Kidney (tissue), 14 donors: ENCODE results near the gene RNF145. TPM values are rescaled to one million over a fixed set of nuclear protein-coding genes. Genes with fewer than 3 reads are reported as not detected.
"Not testable (repeated sequence)": the region's sequence is repeated elsewhere in the genome, so short reads cannot be mapped to it uniquely, and the experiment has no call there.

ENCODE experiments used
- DNase-seq, 5 donors: peaks; one replicate each; pipeline ENCODE4 v3.0.0-alpha.2; 2013 to 2020
- FAIRE-seq: peaks from 2 replicates; lab custom pipeline; 2012; peaks lifted over from hg19 to GRCh38; lab: Jason Lieb, UNC
- H3K27ac ChIP-seq, 2 donors: one replicate each; pipeline ENCODE4 v1.7.0; 2013; ENCODE audit warnings: low read depth in 2 of 2, low read length in 2 of 2, inconsistent platforms in 1 of 2
- H3K27me3 ChIP-seq: one replicate; pipeline ENCODE4 v1.7.1; 2013; ENCODE audit warnings: low read length, inconsistent platforms; ENCODE audit not compliant: control insufficient read depth, insufficient read depth
- H3K36me3 ChIP-seq, 3 donors: one replicate each; pipeline versions ENCODE4 v1.7.0 to v1.7.1; 2013; ENCODE audit warnings: low read length in 3 of 3, control low read depth in 1 of 3, inconsistent platforms in 1 of 3; ENCODE audit not compliant: insufficient read depth in 3 of 3, control insufficient read depth in 2 of 3
- H3K4me1 ChIP-seq, 3 donors: one replicate each; pipeline versions ENCODE4 v1.7.0 to v1.7.1; 2013; ENCODE audit warnings: low read length in 3 of 3, inconsistent platforms in 1 of 3, low read depth in 1 of 3; ENCODE audit not compliant: control insufficient read depth in 2 of 3, insufficient read depth in 2 of 3
- H3K4me3 ChIP-seq, 3 donors: one replicate each; pipeline versions ENCODE4 v1.7.0 to v1.8.1; 2013; ENCODE audit warnings: low read length in 3 of 3, control low read depth in 1 of 3, inconsistent platforms in 1 of 3
- H3K9ac ChIP-seq, 3 donors: one replicate each; pipeline versions ENCODE4 v1.7.0 to v1.7.1; 2013; ENCODE audit warnings: low read length in 3 of 3, control low read depth in 1 of 3, inconsistent platforms in 1 of 3
- H3K9me3 ChIP-seq, 3 donors: one replicate each; pipeline versions ENCODE4 v1.7.0 to v1.7.1; 2013; ENCODE audit warnings: low read length in 3 of 3, control low read depth in 1 of 3, inconsistent platforms in 1 of 3; ENCODE audit not compliant: control insufficient read depth in 2 of 3, insufficient read depth in 1 of 3
- CTCF ChIP-seq: IDR thresholded peaks from 3 replicates; pipeline ENCODE4 v1.5.1; 2012; ENCODE audit warnings: mild to moderate bottlenecking, moderate library complexity, borderline replicate concordance; ENCODE audit not compliant: insufficient read depth; ENCODE audit errors: extremely low read depth
- intact Hi-C: fragments of 100-400 bp; cut with DNase I; formaldehyde crosslinking; loops from one replicate; pipeline ENCODE4 v1.11.1; 2022
- polyA plus RNA-seq: library from polyadenylated mRNA; stranded (reverse); fragments of 350-450 nt; fragmentation: Illumina TruSeq; extraction: RNeasy Lipid Tissue Mini Kit (QIAGEN cat#74804); gene quantifications from one replicate; pipeline ENCODE4 v1.2.3, GENCODE V29; 2014; ENCODE audit warnings: low read depth, low replicate concordance; ENCODE audit not compliant: insufficient read depth
- total RNA-seq: library from RNA; stranded (reverse); fragmentation: NEBNext Ultra II Directional; extraction: Animal tissue kit (Norgen Biotek cat#: 25700); gene quantifications from one replicate; pipeline ENCODE4 v1.2.1, GENCODE V29; 2021
- donor health status: control.
- donor health status: control.
- donor health status: control.
- donor health status: control.
- donor health status: control.
- donor health status: DM: yes; HTN: yes; CAD: no.
- donor health status: Normal renal cell carcinoma (clear cell type).

RNF145 gene
- total and polyA plus RNA-seq, 2 donors from 2014 or later: 29.6 to 66.5 TPM

- intact Hi-C loops, FAIRE-seq, H3K4me1 ChIP-seq, H3K27ac ChIP-seq, H3K27me3 ChIP-seq, H3K9ac ChIP-seq, H3K9me3 ChIP-seq, H3K36me3 ChIP-seq, H3K4me3 ChIP-seq: not testable (repeated sequence)
- DNase-seq: peak in 1 of 5 donors; percentile 56
Observed at GRCh38 chr5:159118958-159119659, 90.2 kb downstream of the RNF145 start.

- no peak overlapping the region for H3K4me3 ChIP-seq
- H3K27ac ChIP-seq: no peak overlapping the region
- no peak for DNase-seq
- no peaks in the 10 kb centered on the region for H3K4me1 ChIP-seq
- intact Hi-C loops: no loop called here
- FAIRE-seq: no peak
- TF ChIP-seq CTCF: no peak
- no peaks in the 10 kb centered on the region for H3K27me3 ChIP-seq
- no peaks in the 10 kb centered on the region for H3K36me3 ChIP-seq
- H3K9me3 ChIP-seq: no peaks in the 10 kb centered on the region
- no peak overlapping the region for H3K9ac ChIP-seq
Observed at GRCh38 chr5:159113405-159113804, 95.9 kb downstream of the RNF145 start.

- Histone ChIP-seq H3K4me3 (no peak overlapping the region), H3K9me3 (no peaks in the 10 kb centered on the region), H3K9ac (no peak overlapping the region), H3K27me3 (no peaks in the 10 kb centered on the region), H3K27ac (no peak overlapping the region), H3K4me1 (no peaks in the 10 kb centered on the region), H3K36me3 (no peaks in the 10 kb centered on the region)
- DNase-seq: no peak
- TF ChIP-seq CTCF: no peak
- intact Hi-C loops: no loop called here
- no peak for FAIRE-seq
Observed at GRCh38 chr5:159112436-159112835, 96.9 kb downstream of the RNF145 start.

Other genes with a start within 250 kb of the RNF145 start
- gene EBF1, start 109.6 kb downstream of the RNF145 start, total RNA-seq: 30.8 TPM
- gene EBF1, start 109.6 kb downstream of the RNF145 start, polyA plus RNA-seq: 2.7 TPM
- gene UBLCP1, start 53.7 kb upstream of the RNF145 start, total RNA-seq: 25.1 TPM
- 17.1 TPM for gene UBLCP1, start 53.7 kb upstream of the RNF145 start, polyA plus RNA-seq
- not detected for gene IL12B, start 120.9 kb upstream of the RNF145 start, total RNA-seq
- gene IL12B, start 120.9 kb upstream of the RNF145 start, polyA plus RNA-seq: not detected